GM18870 (cell line): Measurements from ENCODE around the gene PTPN3.
A peak's percentile ranks its signal among the peaks of the same experiment; 100 is the strongest.

Experiments
- ATAC-seq: cut with Tn5 transposase; IDR thresholded peaks from one replicate; pipeline ENCODE4 v1.9.1; 2021; ENCODE audit warnings: moderate library complexity; ENCODE audit not compliant: unreplicated experiment

PTPN3 gene

GRCh38 chr9:109455391-109455790, 42.7 kb downstream of the PTPN3 start:
- no peak for ATAC-seq

- no peak for ATAC-seq
These were observed 43.4 kb downstream of the PTPN3 start for GRCh38 chr9:109454601-109455155.

- no peak for ATAC-seq
These were observed 44.1 kb downstream of the PTPN3 start for GRCh38 chr9:109454041-109454440.

- ATAC-seq = no peak
These were observed 44.8 kb downstream of the PTPN3 start for GRCh38 chr9:109453210-109453842.

- ATAC-seq = no peak
These were observed 45.3 kb downstream of the PTPN3 start for GRCh38 chr9:109452761-109453160.

- ATAC-seq = no peak
These were observed 46.6 kb downstream of the PTPN3 start for GRCh38 chr9:109451311-109452025.

- no peak for ATAC-seq
These were observed 47.8 kb downstream of the PTPN3 start for GRCh38 chr9:109450346-109450745.

- no peak for ATAC-seq
These were observed 48.9 kb downstream of the PTPN3 start for GRCh38 chr9:109449036-109449798.

GRCh38 chr9:109448223-109448622, 49.9 kb downstream of the PTPN3 start:
- ATAC-seq = no peak

- no peak for ATAC-seq
These were observed 50.6 kb downstream of the PTPN3 start for GRCh38 chr9:109447329-109448076.

GRCh38 chr9:109444771-109445320, 53.3 kb downstream of the PTPN3 start:
- no peak for ATAC-seq

- no peak for ATAC-seq
These were observed 55.4 kb downstream of the PTPN3 start for GRCh38 chr9:109442716-109443115.

GRCh38 chr9:109441296-109441695, 56.8 kb downstream of the PTPN3 start:
- ATAC-seq = peak; percentile 2

- peak; percentile 99 for ATAC-seq
These were observed 57.3 kb downstream of the PTPN3 start for GRCh38 chr9:109440797-109441287.

GRCh38 chr9:109440117-109440515, 58.0 kb downstream of the PTPN3 start:
- ATAC-seq = no peak

GRCh38 chr9:109439378-109440116, 58.6 kb downstream of the PTPN3 start:
- ATAC-seq = no peak

- no peak for ATAC-seq
These were observed 60.8 kb downstream of the PTPN3 start for GRCh38 chr9:109437286-109437685.

- ATAC-seq = no peak
These were observed 62.0 kb downstream of the PTPN3 start for GRCh38 chr9:109436071-109436470.

- ATAC-seq = no peak
These were observed 64.6 kb downstream of the PTPN3 start for GRCh38 chr9:109433476-109433875.

GRCh38 chr9:109430231-109430630, 67.9 kb downstream of the PTPN3 start:
- no peak for ATAC-seq
